HL-60 (cell line): ENCODE measurements around the gene ERF.

Experiments
- DNase-seq, 2 experiments: peaks; one replicate each; pipeline ENCODE4 v3.0.0-alpha.2; 2010 to 2020; ENCODE audit warnings: low read depth in 1 of 2, low spot score in 1 of 2
- H3K27ac ChIP-seq: fragments of 250-450 bp; sonication (Bioruptor Pico); replicated peaks from 2 replicates; pipeline ENCODE4 v1.5.1; 2020; ENCODE audit warnings: mild to moderate bottlenecking, moderate library complexity
- H3K27me3 ChIP-seq: fragments of 250-450 bp; sonication (Bioruptor Pico); 2 replicates; pipeline ENCODE4 v1.5.1; 2021; ENCODE audit warnings: mild to moderate bottlenecking, moderate library complexity; ENCODE audit not compliant: insufficient read depth, poor library complexity, severe bottlenecking
- H3K4me3 ChIP-seq: replicated peaks from 2 replicates; pipeline ENCODE4 v1.5.1; 2011; ENCODE audit warnings: mild to moderate bottlenecking, control low read depth, low read length; ENCODE audit not compliant: insufficient read depth
- GABPA ChIP-seq: IDR thresholded peaks from 2 replicates; pipeline ENCODE4 v1.6.1; 2012; ENCODE audit warnings: low read depth
- POLR2AphosphoS5 ChIP-seq: IDR thresholded peaks from 2 replicates; pipeline ENCODE4 v1.6.1; 2012; ENCODE audit warnings: low read depth
- SPI1 ChIP-seq: IDR thresholded peaks from 2 replicates; pipeline ENCODE4 v1.6.1; 2012; ENCODE audit warnings: low read depth, mild to moderate bottlenecking, borderline replicate concordance
- TF ChIP-seq, protein P1 (sequence below): IDR thresholded peaks from one replicate; pipeline ENCODE4 v1.5.1; 2011; ENCODE audit warnings: low read length, control low read depth, inconsistent platforms; ENCODE audit not compliant: insufficient read depth
- TF ChIP-seq, protein P2 (sequence below): IDR thresholded peaks from 2 replicates; pipeline ENCODE4 v1.6.1; 2012; ENCODE audit warnings: low read depth; ENCODE audit not compliant: insufficient replicate concordance

The ERF gene

GRCh38 chr19:42241279-42241678 lies 13.6 kb downstream of the ERF start:
- TF ChIP-seq GABPA (no peak), SPI1 (no peak), POLR2AphosphoS5 (no peak)
- TF ChIP-seq, protein P1, sequence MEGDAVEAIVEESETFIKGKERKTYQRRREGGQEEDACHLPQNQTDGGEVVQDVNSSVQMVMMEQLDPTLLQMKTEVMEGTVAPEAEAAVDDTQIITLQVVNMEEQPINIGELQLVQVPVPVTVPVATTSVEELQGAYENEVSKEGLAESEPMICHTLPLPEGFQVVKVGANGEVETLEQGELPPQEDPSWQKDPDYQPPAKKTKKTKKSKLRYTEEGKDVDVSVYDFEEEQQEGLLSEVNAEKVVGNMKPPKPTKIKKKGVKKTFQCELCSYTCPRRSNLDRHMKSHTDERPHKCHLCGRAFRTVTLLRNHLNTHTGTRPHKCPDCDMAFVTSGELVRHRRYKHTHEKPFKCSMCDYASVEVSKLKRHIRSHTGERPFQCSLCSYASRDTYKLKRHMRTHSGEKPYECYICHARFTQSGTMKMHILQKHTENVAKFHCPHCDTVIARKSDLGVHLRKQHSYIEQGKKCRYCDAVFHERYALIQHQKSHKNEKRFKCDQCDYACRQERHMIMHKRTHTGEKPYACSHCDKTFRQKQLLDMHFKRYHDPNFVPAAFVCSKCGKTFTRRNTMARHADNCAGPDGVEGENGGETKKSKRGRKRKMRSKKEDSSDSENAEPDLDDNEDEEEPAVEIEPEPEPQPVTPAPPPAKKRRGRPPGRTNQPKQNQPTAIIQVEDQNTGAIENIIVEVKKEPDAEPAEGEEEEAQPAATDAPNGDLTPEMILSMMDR = no peak
- TF ChIP-seq, protein P2, sequence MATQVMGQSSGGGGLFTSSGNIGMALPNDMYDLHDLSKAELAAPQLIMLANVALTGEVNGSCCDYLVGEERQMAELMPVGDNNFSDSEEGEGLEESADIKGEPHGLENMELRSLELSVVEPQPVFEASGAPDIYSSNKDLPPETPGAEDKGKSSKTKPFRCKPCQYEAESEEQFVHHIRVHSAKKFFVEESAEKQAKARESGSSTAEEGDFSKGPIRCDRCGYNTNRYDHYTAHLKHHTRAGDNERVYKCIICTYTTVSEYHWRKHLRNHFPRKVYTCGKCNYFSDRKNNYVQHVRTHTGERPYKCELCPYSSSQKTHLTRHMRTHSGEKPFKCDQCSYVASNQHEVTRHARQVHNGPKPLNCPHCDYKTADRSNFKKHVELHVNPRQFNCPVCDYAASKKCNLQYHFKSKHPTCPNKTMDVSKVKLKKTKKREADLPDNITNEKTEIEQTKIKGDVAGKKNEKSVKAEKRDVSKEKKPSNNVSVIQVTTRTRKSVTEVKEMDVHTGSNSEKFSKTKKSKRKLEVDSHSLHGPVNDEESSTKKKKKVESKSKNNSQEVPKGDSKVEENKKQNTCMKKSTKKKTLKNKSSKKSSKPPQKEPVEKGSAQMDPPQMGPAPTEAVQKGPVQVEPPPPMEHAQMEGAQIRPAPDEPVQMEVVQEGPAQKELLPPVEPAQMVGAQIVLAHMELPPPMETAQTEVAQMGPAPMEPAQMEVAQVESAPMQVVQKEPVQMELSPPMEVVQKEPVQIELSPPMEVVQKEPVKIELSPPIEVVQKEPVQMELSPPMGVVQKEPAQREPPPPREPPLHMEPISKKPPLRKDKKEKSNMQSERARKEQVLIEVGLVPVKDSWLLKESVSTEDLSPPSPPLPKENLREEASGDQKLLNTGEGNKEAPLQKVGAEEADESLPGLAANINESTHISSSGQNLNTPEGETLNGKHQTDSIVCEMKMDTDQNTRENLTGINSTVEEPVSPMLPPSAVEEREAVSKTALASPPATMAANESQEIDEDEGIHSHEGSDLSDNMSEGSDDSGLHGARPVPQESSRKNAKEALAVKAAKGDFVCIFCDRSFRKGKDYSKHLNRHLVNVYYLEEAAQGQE = no peak
- no peaks in the 10 kb centered on the region for H3K27me3 ChIP-seq
- H3K4me3 ChIP-seq = peak overlapping the region; percentile 74
- no peak overlapping the region for H3K27ac ChIP-seq
- no peak for DNase-seq

- H3K4me3 ChIP-seq = no peak overlapping the region
- H3K27me3 ChIP-seq = no peaks in the 10 kb centered on the region
- no peak overlapping the region for H3K27ac ChIP-seq
- DNase-seq = no peak
- no peak for TF ChIP-seq GABPA
- TF ChIP-seq POLR2AphosphoS5 = no peak
- TF ChIP-seq, protein P2 = no peak
- TF ChIP-seq, protein P1 = no peak
- no peak for TF ChIP-seq SPI1
These were observed 15.2 kb downstream of the ERF start for GRCh38 chr19:42239544-42240220.

DNA sequence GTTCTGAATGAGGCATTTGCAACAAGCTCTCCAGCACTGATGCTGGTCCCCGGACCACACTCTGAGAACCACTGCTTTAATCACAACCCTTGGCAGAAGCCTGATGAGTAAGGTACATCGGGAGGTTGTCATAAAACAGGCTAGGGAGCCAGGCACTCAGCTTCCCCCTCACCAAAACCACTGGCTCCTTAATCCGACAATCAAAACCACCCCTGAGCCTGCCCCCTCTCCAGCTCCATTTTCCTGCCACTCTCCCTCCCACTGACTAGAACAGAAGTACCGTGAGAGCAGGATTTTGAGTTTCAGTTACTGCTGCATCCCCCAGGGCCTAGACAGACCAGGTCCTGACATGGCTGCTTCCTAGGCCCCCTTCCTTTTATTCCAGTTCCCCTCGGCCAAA lies 19.7 kb downstream of the ERF start:
- no peak for DNase-seq
- H3K27ac ChIP-seq = no peak overlapping the region
- H3K4me3 ChIP-seq = no peak overlapping the region
- no peaks in the 10 kb centered on the region for H3K27me3 ChIP-seq
- TF ChIP-seq GABPA (no peak), POLR2AphosphoS5 (no peak), SPI1 (no peak)
- TF ChIP-seq, protein P1 = no peak
- TF ChIP-seq, protein P2 = no peak
